ENCODE measurements around the gene PRDX5. TPM values are rescaled to one million over a fixed set of nuclear protein-coding genes. Genes with fewer than 3 reads are reported as not detected.

The PRDX5 gene
- total RNA-seq, 1 experiment from 2014 or later, result 228 TPM

GRCh38 chr11:64276653-64277431 is 41.1 kb upstream of the PRDX5 start:
- Histone ChIP-seq H2BK12ac (ENCODE audit: insufficient read length, low read depth, low read length) (no peak overlapping the region), H4K8ac (replicated peaks; ENCODE audit: insufficient read length, low read depth, low read length) (no peak overlapping the region), H3K4ac (ENCODE audit: low read depth, low read length) (no peak overlapping the region), H3K56ac (ENCODE audit: insufficient read length, low read depth, low read length) (no peak overlapping the region), H3K79me2 (ENCODE audit: insufficient read depth, low read length) (no peaks in the 10 kb centered on the region), H2AFZ (ENCODE audit: low read length) (no peak overlapping the region), H3K9ac (ENCODE audit: extremely low read depth, insufficient read length, low read length) (no peak overlapping the region), H3K4me1 (ENCODE audit: insufficient read depth, low read length) (no peaks in the 10 kb centered on the region), H3K9me3 (ENCODE audit: control insufficient read depth, low read depth, low read length) (no peaks in the 10 kb centered on the region), H2BK120ac (ENCODE audit: low read depth, low read length, poor library complexity, severe bottlenecking) (no peak overlapping the region), H3K23me2 (ENCODE audit: insufficient read length, low read depth, low read length, poor library complexity, severe bottlenecking) (peaks cover under 1% of the 10 kb centered on the region), H3K23ac (ENCODE audit: insufficient read length, low read depth, low read length) (no peak overlapping the region), H3K14ac (ENCODE audit: insufficient read depth, low read length) (no peak overlapping the region), H2BK5ac (ENCODE audit: insufficient read length, low read length) (no peak overlapping the region), H2AK5ac (ENCODE audit: insufficient read length, low read length) (no peak overlapping the region), H3K79me1 (ENCODE audit: insufficient read depth, low read depth, low read length, poor library complexity, severe bottlenecking) (no peaks in the 10 kb centered on the region), H3K27me3 (ENCODE audit: insufficient read depth, low read length) (no peaks in the 10 kb centered on the region), H3K4me2 (ENCODE audit: insufficient read depth, insufficient read length, low read length) (no peak overlapping the region), H3K18ac (ENCODE audit: insufficient read length, low read depth, low read length) (no peak overlapping the region), H3T11ph (ENCODE audit: low read length) (no peak overlapping the region), H2BK20ac (ENCODE audit: low read depth, low read length, poor library complexity, severe bottlenecking) (no peak overlapping the region), H2BK15ac (ENCODE audit: low read depth, low read length) (no peak overlapping the region), H4K91ac (ENCODE audit: insufficient read length, low read depth, low read length) (no peak overlapping the region), H4K20me1 (ENCODE audit: control insufficient read depth, insufficient read depth, insufficient read length) (peaks cover 2% of the 10 kb centered on the region), H3K27ac (ENCODE audit: insufficient read length, low read depth, low read length) (no peak overlapping the region), H4K5ac (ENCODE audit: insufficient read length, low read depth, low read length) (no peak overlapping the region)
- TF ChIP-seq CTCF (conservative IDR thresholded peaks at IDR 0.05), result no peak
- Mint-ChIP-seq H3K4me1 (peaks cover 10 to 15% of the 10 kb centered on the region in 2 experiments), H3K4me3 (no peak overlapping the region), H3K9me3 (no peaks in the 10 kb centered on the region), H3K27ac (no peak overlapping the region), H3K27me3 (ENCODE audit: low read depth) (no peaks in the 10 kb centered on the region; the same call in none of the 2 replicates), H3K36me3 (ENCODE audit: insufficient read depth in 1 of 3, low read depth in 3 of 3) (peaks cover 0 to 16% (median 15%) of the 10 kb centered on the region in 3 experiments; a peak in 5 of 7 replicates)
- no peak for DNase-seq
- no CpG with 5 or more reads among the region's 17 CpGs for WGBS (ENCODE audit: extremely low coverage, insufficient read length, low lambda C conversion rate)
